ENCODE data around the gene HNRNPLL.
"Not testable (repeated sequence)": the region's sequence is repeated elsewhere in the genome, so short reads cannot be mapped to it uniquely, and the experiment has no call there.

GRCh38 chr2:38609246-38609645 lies 6.5 kb upstream of the HNRNPLL start:
- not testable (repeated sequence) for TF ChIP-seq YY1 (IDR thresholded peaks at IDR 0.05; ENCODE audit: insufficient read depth, insufficient read length); ZNF274 (IDR thresholded peaks at IDR 0.05; ENCODE audit: low read depth, low read length); SUZ12 (IDR thresholded peaks at IDR 0.05; ENCODE audit: extremely low read depth, insufficient read depth, insufficient read length)
